ENCODE results near the gene DNAJC16.

DNAJC16 gene

DNA sequence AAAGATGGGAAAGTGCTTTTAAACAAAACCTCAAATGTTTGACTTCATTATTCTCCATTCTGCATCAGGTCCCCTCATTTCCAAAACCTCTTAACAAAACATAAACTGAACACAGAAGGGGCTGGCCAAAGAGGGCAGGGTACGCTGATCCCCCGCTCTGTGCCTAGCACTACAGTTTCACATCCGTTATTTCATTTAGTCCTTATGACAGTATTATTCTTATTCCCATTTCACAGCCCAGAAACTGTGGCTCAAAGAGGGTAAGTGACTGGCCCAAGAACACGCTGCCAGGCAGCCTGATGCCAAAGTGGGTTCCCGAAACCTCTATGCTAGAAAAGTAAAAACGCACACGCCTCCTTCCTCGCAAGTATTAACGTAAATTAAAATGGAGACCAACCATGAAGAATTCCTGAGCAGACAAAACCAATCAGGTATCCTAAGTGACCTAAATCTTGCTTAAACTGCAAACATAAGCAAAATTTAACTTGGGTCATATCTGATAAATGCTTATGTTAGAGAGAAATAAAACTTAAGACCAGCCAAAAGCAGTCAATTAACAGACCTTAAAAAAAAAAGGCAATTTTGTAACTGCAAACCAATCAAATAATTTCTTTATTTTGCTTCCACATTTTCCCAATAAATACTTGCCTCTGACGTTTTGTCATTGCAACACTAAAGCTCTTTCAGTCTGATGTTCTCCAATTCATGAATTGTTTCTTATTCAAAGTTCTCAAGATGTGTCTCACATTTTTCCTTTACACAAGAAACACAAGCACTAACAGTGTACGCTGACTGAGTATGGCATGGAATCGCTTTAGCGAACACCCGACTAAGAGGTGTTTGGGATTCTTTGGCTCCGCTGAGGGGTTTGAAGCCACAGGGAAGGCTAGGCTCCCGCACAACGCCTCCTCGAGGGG, 3.3 kb upstream of the DNAJC16 start:
- peaks cover 23% of the 10 kb centered on the region for H3K4me1 ChIP-seq (ENCODE audit: low read length)
- H3K27me3 ChIP-seq (ENCODE audit: low read depth, low read length) = no peaks in the 10 kb centered on the region
- H3K9ac ChIP-seq (ENCODE audit: low read length) = peak overlapping the region; percentile 72
- no peak for TF ChIP-seq EZH2phosphoT487 (IDR thresholded peaks at IDR 0.05; ENCODE audit: low read depth)
- TF ChIP-seq, protein P1, sequence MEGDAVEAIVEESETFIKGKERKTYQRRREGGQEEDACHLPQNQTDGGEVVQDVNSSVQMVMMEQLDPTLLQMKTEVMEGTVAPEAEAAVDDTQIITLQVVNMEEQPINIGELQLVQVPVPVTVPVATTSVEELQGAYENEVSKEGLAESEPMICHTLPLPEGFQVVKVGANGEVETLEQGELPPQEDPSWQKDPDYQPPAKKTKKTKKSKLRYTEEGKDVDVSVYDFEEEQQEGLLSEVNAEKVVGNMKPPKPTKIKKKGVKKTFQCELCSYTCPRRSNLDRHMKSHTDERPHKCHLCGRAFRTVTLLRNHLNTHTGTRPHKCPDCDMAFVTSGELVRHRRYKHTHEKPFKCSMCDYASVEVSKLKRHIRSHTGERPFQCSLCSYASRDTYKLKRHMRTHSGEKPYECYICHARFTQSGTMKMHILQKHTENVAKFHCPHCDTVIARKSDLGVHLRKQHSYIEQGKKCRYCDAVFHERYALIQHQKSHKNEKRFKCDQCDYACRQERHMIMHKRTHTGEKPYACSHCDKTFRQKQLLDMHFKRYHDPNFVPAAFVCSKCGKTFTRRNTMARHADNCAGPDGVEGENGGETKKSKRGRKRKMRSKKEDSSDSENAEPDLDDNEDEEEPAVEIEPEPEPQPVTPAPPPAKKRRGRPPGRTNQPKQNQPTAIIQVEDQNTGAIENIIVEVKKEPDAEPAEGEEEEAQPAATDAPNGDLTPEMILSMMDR (IDR thresholded peaks at IDR 0.05; ENCODE audit: low read depth, low read length) = no peak
- no peaks in the 10 kb centered on the region for H3K9me3 ChIP-seq (ENCODE audit: insufficient read depth, low read length)
- H3K4me3 ChIP-seq (ENCODE audit: low read length) = peak overlapping the region; percentile 96
- no peaks in the 10 kb centered on the region for H3K36me3 ChIP-seq (replicated peaks; ENCODE audit: low read depth, low read length)
- peaks cover 14% of the 10 kb centered on the region for H3K79me2 ChIP-seq (ENCODE audit: low read length)
- peak overlapping the region; percentile 27 for H3K27ac ChIP-seq (ENCODE audit: low read length)
- peak overlapping the region; percentile 95 for H3K4me2 ChIP-seq (ENCODE audit: low read length)
- no peaks in the 10 kb centered on the region for H4K20me1 ChIP-seq (ENCODE audit: insufficient read depth, low read length)
- H2AFZ ChIP-seq (ENCODE audit: low read depth, low read length) = peak overlapping the region; percentile 41; the same call in 1 of the 2 replicates

DNA sequence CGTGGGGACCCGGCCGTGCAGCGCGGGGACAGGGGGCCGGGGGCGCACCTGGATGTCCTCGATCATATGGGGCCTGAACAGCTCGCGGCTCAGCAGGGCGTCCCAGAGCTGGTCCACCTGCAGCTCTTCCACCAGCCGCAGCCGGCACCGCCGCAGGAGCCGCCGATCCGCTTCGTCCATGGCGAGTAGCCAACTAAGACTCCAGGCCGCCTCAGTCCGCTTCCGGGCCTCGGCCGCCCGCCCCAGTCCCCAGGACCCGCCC, 2.7 kb upstream of the DNAJC16 start, which contains the start of gene CASP9:
Gene CASP9, minus strand, starts transcription at position 195 of the 262 bp plus-strand sequence. Its CDS starts 15 bp downstream, at position 180.
- no peak for TF ChIP-seq EZH2phosphoT487 (IDR thresholded peaks at IDR 0.05; ENCODE audit: low read depth)
- TF ChIP-seq, protein P1 (IDR thresholded peaks at IDR 0.05; ENCODE audit: low read depth, low read length) = no peak
- H3K79me2 ChIP-seq (ENCODE audit: low read length) = peaks cover 14% of the 10 kb centered on the region

DNA sequence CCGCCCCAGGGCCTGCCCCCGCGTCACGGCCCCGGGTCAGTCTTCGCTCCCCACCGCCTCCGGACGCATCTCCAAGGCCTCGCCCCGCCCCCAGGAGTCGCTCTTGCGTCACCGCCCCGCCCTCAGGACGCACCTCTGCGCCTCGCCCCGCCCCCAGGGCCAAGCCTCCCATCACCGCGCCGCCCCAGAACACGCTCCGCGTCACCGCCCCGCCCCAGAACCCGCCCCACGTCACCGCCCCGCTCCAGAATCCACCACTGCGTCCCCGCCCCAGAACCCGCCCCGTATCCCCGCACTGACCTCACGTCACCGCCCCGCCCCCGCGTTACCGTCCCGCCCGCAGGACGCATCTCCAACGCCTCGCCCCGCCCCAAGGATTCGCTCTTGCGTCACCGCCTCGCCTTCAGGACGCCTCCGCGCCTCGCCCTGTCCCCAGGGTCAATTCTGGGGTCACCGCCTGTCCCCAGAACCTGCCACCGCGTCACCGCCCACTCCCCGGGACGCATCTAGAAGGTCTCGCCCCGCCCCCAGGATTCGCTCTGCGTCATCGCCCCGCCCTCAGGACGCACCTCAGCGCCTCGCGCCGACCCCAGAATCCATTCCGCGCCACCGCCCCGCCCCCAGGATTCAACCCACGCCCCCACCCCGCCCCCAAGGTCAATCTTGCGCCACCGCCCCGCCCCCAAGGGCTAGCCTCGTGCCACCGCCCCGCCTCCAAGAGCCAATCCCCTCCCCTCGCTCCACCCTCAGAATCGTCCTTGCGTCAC, 2.2 kb upstream of the DNAJC16 start:
- Histone ChIP-seq H4K20me1 (ENCODE audit: insufficient read depth, low read length) (no peaks in the 10 kb centered on the region), H3K9ac (ENCODE audit: low read length) (peak overlapping the region; percentile 79), H3K27me3 (ENCODE audit: low read depth, low read length) (no peaks in the 10 kb centered on the region), H3K36me3 (replicated peaks; ENCODE audit: low read depth, low read length) (no peaks in the 10 kb centered on the region), H3K27ac (ENCODE audit: low read length) (peak overlapping the region; percentile 78), H3K4me1 (ENCODE audit: low read length) (peaks cover 25% of the 10 kb centered on the region), H3K79me2 (ENCODE audit: low read length) (peaks cover 14% of the 10 kb centered on the region), H3K4me2 (ENCODE audit: low read length) (peak overlapping the region; percentile 95; the same call in 1 of the 2 replicates), H2AFZ (ENCODE audit: low read depth, low read length) (no peak overlapping the region), H3K4me3 (ENCODE audit: low read length) (peak overlapping the region; percentile 96), H3K9me3 (ENCODE audit: insufficient read depth, low read length) (no peaks in the 10 kb centered on the region)
- TF ChIP-seq, protein P1 (IDR thresholded peaks at IDR 0.05; ENCODE audit: low read depth, low read length) = no peak
- TF ChIP-seq EZH2phosphoT487 (IDR thresholded peaks at IDR 0.05; ENCODE audit: low read depth) = no peak

More for the DNA sequence above, 2.7 kb upstream of the DNAJC16 start, which contains the start of gene CASP9:
- Histone ChIP-seq H3K4me3 (ENCODE audit: low read length) (peak within 1 kb of the TSS; percentile 96), H3K4me1 (ENCODE audit: low read length) (peaks cover 25% of the 10 kb centered on the region), H3K9ac (ENCODE audit: low read length) (peak within 1 kb of the TSS; percentile 79), H3K36me3 (replicated peaks; ENCODE audit: low read depth, low read length) (no peaks in the 10 kb centered on the region), H2AFZ (ENCODE audit: low read depth, low read length) (peak within 1 kb of the TSS; percentile 71; the same call in 1 of the 2 replicates), H4K20me1 (ENCODE audit: insufficient read depth, low read length) (no peaks in the 10 kb centered on the region), H3K9me3 (ENCODE audit: insufficient read depth, low read length) (no peaks in the 10 kb centered on the region), H3K27ac (ENCODE audit: low read length) (peak within 1 kb of the TSS; percentile 78), H3K27me3 (ENCODE audit: low read depth, low read length) (no peaks in the 10 kb centered on the region), H3K4me2 (ENCODE audit: low read length) (peak within 1 kb of the TSS; percentile 100)

All from OCI-LY3 (cell line).